AG09309 (cell line): Measurements from ENCODE around the gene OSBPL8.
"Not testable (repeated sequence)": the region's sequence is repeated elsewhere in the genome, so short reads cannot be mapped to it uniquely, and the experiment has no call there.

Experiments
- DNase-seq: peaks from one replicate; pipeline ENCODE4 v3.0.0-alpha.2; 2010; ENCODE audit warnings: low read depth
- H3K4me3 ChIP-seq: 2 replicates; pipeline ENCODE4 v1.5.1; 2011; ENCODE audit warnings: mild to moderate bottlenecking, low read depth, low read length, moderate library complexity; ENCODE audit not compliant: control insufficient read depth
- CTCF ChIP-seq: IDR thresholded peaks from 2 replicates; pipeline ENCODE4 v1.5.1; 2011; ENCODE audit warnings: mild to moderate bottlenecking, low read depth, low read length, inconsistent platforms; ENCODE audit not compliant: insufficient read depth, control insufficient read depth; ENCODE audit errors: missing control alignments

Gene OSBPL8

GRCh38 chr12:76329606-76330005 is 230.0 kb downstream of the OSBPL8 start:
- H3K4me3 ChIP-seq = no peak overlapping the region
- DNase-seq = no peak
- no peak for TF ChIP-seq CTCF

- TF ChIP-seq CTCF = no peak
- DNase-seq = peak; percentile 80
- H3K4me3 ChIP-seq = no peak overlapping the region
These were observed 230.4 kb downstream of the OSBPL8 start for GRCh38 chr12:76329159-76329558.

- not testable (repeated sequence) for DNase-seq
These were observed 239.8 kb downstream of the OSBPL8 start for GRCh38 chr12:76319595-76320319.

GRCh38 chr12:76318773-76319594 is 240.6 kb downstream of the OSBPL8 start:
- DNase-seq = no peak
- no peak overlapping the region for H3K4me3 ChIP-seq

More at GRCh38 chr12:76319595-76320319, 239.8 kb downstream of the OSBPL8 start:
- H3K4me3 ChIP-seq = not testable (repeated sequence)

GRCh38 chr12:76317976-76318375 is 241.6 kb downstream of the OSBPL8 start:
- no peak for TF ChIP-seq CTCF
- DNase-seq = no peak

More at GRCh38 chr12:76318773-76319594, 240.6 kb downstream of the OSBPL8 start:
- TF ChIP-seq CTCF = no peak

GRCh38 chr12:76316468-76316867 is 243.1 kb downstream of the OSBPL8 start:
- DNase-seq = no peak
- no peak for TF ChIP-seq CTCF
- H3K4me3 ChIP-seq = no peak overlapping the region

More at GRCh38 chr12:76317976-76318375, 241.6 kb downstream of the OSBPL8 start:
- no peak overlapping the region for H3K4me3 ChIP-seq

- TF ChIP-seq CTCF = no peak
- no peak overlapping the region for H3K4me3 ChIP-seq
These were observed 246.3 kb downstream of the OSBPL8 start for GRCh38 chr12:76313299-76313698.

More at GRCh38 chr12:76313299-76313698, 246.3 kb downstream of the OSBPL8 start:
- no peak for DNase-seq
